Measurements from ENCODE around the gene SNAPC1.
A peak's percentile ranks its signal among the peaks of the same experiment; 100 is the strongest.

Gene SNAPC1

DNA sequence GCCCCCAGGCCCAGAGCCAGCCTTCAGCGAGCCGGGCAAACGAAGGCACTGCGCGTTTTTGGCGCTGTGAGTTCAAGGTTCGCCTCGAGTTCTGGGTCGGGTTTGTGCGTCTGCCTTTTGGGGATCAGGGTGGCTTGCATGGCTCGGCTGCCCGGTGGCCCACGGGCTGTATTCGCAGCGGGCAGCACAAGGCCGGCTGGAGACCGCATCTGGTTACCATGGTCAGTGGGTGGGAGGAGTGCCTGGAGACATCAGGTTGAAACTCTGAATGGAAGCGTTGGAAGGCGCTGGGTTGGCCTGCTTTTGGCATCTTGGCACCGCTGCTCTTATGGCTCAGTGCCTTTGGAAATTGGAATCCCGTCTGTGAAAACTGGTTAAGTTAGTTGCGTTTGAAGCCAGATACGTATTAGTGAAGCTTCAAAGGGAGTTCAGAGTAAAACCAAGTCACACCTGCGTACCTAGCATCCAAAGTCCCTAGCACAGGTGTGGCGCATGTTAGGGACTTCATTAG is 50.9 kb downstream of the SNAPC1 start:
- peak; percentile 27 for DNase-seq

DNA sequence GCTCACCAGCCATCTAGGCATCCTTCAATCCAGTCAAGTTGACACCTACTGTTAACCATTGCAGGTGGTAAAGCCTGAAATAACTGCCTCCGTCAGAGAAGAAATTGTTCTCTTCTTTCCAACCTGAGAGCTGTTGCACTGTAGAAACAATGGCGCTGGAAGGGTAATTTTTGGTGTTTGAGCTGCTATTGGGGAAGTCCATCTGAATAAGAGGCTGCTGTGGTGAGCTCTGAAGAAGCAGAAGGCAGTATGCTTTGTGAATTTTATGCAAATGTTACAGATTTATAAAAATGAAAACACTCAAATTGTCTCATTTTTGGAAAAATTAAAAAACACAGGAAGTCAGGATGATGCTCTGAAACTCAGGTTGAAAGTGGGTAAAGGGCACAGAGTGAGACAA is 60.2 kb downstream of the SNAPC1 start:
- DNase-seq = no peak

DNA sequence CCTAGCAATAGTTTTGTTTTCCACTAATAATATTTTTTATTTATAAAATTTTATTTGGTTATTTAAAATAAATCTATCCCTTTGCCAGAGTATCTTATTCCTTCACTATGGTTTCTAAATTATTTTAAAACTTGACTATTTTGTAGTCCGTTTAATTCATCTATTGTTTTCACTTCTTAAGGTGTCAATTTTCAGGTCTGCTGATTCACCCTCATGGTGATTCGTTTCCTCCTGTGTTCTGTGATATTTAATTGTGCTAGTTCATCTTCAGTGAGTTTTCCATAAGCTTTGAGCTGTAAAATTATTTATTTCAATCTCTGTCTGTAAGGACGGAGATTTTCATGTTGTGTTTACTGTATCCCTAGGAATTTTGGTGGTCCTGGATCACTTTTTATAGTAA is 70.6 kb downstream of the SNAPC1 start:
- no peak for DNase-seq

DNA sequence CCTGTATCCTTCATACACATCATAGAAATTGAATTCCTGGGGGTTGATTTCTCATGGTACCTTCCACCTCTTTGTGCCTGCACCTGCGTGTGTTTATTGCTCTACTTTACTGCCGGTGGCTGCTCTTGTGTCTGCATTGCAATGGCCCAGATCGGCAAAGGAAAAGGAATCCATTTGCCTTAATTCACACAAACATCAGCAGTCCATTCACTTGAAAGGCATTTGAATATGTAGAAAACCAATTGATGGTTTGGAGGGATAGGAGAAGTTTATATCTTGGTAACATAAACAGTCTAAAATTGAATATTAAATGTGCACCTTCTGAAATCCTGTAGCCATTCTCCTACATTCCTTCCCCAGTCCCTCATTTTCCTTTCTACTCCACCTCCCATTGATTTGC is 74.0 kb downstream of the SNAPC1 start:
- no peak for DNase-seq

DNA sequence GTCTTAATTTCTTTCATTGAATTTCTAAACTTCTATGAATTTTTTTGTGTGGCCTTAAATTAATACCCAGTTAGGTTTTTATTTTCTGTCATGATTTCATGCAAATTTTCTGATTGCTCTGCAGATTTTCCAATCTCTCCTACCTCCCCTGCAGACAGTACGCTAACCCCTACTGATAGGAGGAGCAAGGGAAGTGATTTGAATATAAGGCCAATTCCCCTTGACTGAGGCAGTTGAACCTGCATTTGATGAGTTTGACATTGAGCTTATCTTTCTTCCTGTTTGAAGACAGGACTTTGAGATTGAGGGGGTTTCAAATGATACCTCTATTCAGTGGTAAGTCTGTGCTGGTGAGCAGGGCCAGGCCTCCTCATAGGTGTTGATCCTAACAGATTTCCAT is 74.6 kb downstream of the SNAPC1 start:
- no peak for DNase-seq

DNA sequence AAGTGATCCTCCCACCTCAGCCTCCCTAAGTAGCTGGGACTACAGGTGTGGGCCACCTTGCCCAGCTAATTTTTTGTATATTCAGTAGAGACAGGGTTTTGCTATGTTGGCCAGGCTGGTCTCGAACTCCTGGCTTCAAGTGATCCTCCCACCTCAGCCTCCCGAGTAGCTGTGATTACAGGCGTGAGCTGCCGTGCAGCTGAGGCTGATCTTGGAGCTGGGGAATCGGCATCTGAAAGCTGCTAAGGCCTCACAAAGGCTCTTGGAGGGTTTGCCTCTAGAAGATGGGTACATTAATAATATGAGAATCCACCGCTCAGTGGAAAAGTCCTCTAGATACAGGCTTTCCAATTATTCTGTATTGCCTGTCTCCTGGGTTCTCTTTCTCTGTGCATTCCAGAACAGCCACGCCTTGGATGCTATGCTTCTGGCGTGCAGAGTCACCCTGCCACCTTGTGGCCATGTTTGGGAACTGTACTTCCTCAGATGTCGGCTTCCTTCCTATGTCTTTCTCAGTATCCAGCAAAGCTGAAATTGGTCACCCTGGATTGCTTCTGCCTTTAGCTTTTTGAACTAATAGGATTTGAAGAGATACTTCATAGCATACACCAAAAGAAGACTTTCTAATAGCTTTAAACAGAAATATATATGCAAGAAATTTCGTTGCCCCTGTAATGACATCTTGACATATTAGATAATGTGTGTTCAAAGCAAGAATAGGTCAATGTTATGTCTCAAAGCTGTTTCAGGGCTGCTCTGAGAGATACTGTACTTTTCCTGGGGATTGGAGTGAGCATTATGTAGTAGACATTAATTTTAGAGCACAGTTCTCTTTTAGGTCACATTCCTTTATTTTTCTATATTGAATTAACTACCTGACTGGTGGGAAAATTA is 75.4 kb downstream of the SNAPC1 start:
- peak; percentile 59 for DNase-seq

DNA sequence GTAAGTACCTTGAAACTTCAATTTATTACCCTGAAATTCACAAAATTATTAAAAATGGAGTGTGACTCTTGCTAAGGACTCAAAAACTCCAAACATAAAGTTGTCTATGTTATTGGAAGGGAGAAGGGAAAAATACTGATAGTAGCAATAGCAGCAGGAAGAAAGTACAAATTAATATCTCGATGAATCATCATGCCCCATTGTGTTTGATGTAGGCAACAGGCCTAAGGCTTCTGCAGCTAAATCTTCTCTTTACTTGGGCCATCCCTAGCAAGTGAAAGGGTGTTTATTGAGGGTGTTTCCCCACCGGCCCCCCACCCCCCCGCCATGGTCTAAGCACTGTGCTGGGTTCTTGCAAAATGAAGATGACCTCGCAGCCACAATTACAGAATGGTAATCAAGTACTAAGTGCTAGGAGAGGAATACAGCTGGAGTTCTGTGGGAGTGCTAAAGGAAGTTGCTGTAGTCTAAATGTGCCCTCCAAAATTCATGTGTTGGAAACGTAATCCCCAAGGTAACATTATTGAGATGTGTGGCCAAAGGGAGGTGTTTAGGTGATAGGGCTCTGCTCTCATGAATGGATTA is 76.5 kb downstream of the SNAPC1 start:
- DNase-seq = no peak

DNA sequence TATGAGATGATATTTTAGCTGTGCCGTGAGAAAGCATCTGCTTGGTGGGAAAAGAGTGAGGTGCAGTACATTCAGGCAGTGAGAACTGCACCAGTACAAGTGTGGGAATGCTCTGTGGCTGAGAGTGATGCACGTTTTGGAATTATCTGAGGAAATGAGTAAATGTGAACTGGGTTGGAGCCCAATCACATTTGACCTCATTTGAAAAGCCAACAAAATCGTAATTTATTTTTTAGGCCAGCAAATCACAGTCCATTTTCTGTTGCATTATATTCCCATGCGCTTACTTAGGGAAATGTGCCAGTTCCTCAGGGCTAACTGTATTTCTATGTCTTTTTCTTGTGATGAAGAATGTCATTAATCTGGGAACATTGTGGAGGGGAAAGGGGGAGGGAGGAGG is 77.3 kb downstream of the SNAPC1 start:
- DNase-seq = no peak

DNA sequence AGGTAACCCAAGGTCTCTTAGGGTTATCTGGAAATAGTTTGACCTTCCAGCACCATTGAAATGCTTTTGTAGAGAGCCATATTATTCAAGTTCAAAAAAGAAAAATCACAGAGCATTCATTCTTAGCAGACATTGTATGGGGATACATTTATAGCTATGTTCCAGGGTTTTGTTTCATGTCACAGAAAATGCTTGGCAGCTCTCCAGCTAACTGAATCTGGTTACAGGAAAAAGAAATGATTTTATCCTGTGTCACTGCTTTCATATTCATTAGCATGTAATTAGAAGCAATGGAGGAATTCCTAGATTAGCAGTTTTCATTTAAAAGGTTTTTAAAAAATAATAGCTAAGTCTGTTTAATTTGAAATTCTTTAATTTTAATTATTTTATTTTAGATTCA is 78.9 kb downstream of the SNAPC1 start:
- DNase-seq = no peak
